Endothelial cell of umbilical vein (primary cell): ENCODE results near the gene TRMT11. TPM values are rescaled to one million over a fixed set of nuclear protein-coding genes. Genes with fewer than 3 reads are reported as not detected.
A peak's percentile ranks its signal among the peaks of the same experiment; 100 is the strongest.

ENCODE experiments used
- BruUV-seq: library from RNA; stranded (reverse); fragments of 400-500 nt; replicated peaks from 2 replicates; lab custom pipeline; 2021; lab: Mats Ljungman, UMichigan
- CTCF ChIA-PET: fragments of 300-600, 350-600 bp; sonication (Branson Sonifier 250); formaldehyde crosslinking; loops from one replicate; lab custom pipeline; 2021; ENCODE audit warnings: antibody characterized with exemption, inconsistent platforms; lab: Charles Lee
- POLR2A ChIA-PET: fragments of 300-600, 350-600 bp; sonication (Branson Sonifier 250); formaldehyde crosslinking; loops from one replicate; lab custom pipeline; 2021; ENCODE audit warnings: antibody characterized with exemption, inconsistent platforms; lab: Charles Lee
- DNase-seq: peaks from one replicate; pipeline ENCODE4 v3.0.0-alpha.2; 2011; ENCODE audit warnings: low read depth, low spot score
- FAIRE-seq: peaks from 2 replicates; lab custom pipeline; 2011; peaks lifted over from hg19 to GRCh38; lab: Jason Lieb, UNC
- H2AFZ ChIP-seq: 2 replicates; pipeline ENCODE4 v1.6.0; 2012; ENCODE audit warnings: low read depth, low read length, control low read depth, inconsistent platforms
- H3K27ac ChIP-seq: 2 replicates; pipeline ENCODE4 v1.5.1; 2011; ENCODE audit warnings: low read depth, mild to moderate bottlenecking, control low read depth, low read length, moderate library complexity; ENCODE audit not compliant: insufficient read depth
- H3K27me3 ChIP-seq, 2 experiments: 2 replicates each; pipeline versions ENCODE4 v1.6.0 to v1.6.1; 2011; ENCODE audit warnings: low read length in 2 of 2, mixed read lengths in 1 of 2; ENCODE audit not compliant: control insufficient read depth in 2 of 2, insufficient read depth in 2 of 2
- H3K36me3 ChIP-seq, 2 experiments: 2 replicates in 1 of 2; 3 replicates in 1 of 2; pipeline ENCODE4 v1.5.1; 2011; ENCODE audit warnings: low read length in 2 of 2, mild to moderate bottlenecking in 1 of 2, moderate library complexity in 1 of 2; ENCODE audit not compliant: control insufficient read depth in 2 of 2, insufficient read depth in 2 of 2; ENCODE audit errors: extremely low read depth in 1 of 2
- H3K4me1 ChIP-seq: 3 replicates; pipeline ENCODE4 v1.5.1; 2011; ENCODE audit warnings: mild to moderate bottlenecking, low read length; ENCODE audit not compliant: control insufficient read depth, insufficient read depth; ENCODE audit errors: extremely low read depth
- H3K4me2 ChIP-seq: 2 replicates; pipeline ENCODE4 v1.6.1; 2011; ENCODE audit warnings: low read length, control low read depth, mixed read lengths; ENCODE audit not compliant: insufficient read depth
- H3K4me3 ChIP-seq, 3 experiments: fragments of 200-600 bp in 1 of 3; sonication (generic), shearing (Covaris generic) in 1 of 3; replicated peaks in 1 of 3; 2 replicates each; pipeline ENCODE4 v1.5.1; 2011 to 2016; ENCODE audit warnings: control low read depth in 3 of 3, low read length in 3 of 3, mild to moderate bottlenecking in 2 of 3, inconsistent platforms in 1 of 3, low read depth in 1 of 3, moderate library complexity in 1 of 3; ENCODE audit not compliant: insufficient read depth in 1 of 3
- H3K79me2 ChIP-seq: 2 replicates; pipeline ENCODE4 v1.6.0; 2012; ENCODE audit warnings: low read length, inconsistent platforms; ENCODE audit not compliant: control insufficient read depth, insufficient read depth
- H3K9ac ChIP-seq: replicated peaks from 2 replicates; pipeline ENCODE3; 2011; ENCODE audit warnings: low read length, control low read depth; ENCODE audit not compliant: insufficient read depth; ENCODE audit errors: extremely low read depth
- H3K9me1 ChIP-seq: replicated peaks from 3 replicates; pipeline ENCODE4 v1.6.0; 2011; ENCODE audit warnings: mild to moderate bottlenecking, low read length; ENCODE audit not compliant: control insufficient read depth, insufficient read depth; ENCODE audit errors: extremely low read depth
- H3K9me3 ChIP-seq: replicated peaks from 2 replicates; pipeline ENCODE4 v1.5.1; 2012; ENCODE audit warnings: low read length, inconsistent platforms; ENCODE audit not compliant: control insufficient read depth, insufficient read depth
- H4K20me1 ChIP-seq: replicated peaks from 2 replicates; pipeline ENCODE3; 2011; ENCODE audit warnings: mild to moderate bottlenecking, low read length; ENCODE audit not compliant: control insufficient read depth, insufficient read depth; ENCODE audit errors: extremely low read depth
- CTCF ChIP-seq, 2 donors: IDR thresholded peaks; 1 replicate in 1 of 2; 2 replicates in 1 of 2; pipeline ENCODE4 v1.5.1; 2011; ENCODE audit warnings: low read length in 2 of 2, mild to moderate bottlenecking in 2 of 2, moderate library complexity in 2 of 2, control low read depth in 1 of 2, inconsistent platforms in 1 of 2, low read depth in 1 of 2; ENCODE audit not compliant: insufficient read depth in 1 of 2; ENCODE audit errors: extremely low read depth in 1 of 2
- EZH2 ChIP-seq: IDR thresholded peaks from 2 replicates; pipeline ENCODE4 v1.6.1; 2012; ENCODE audit warnings: borderline replicate concordance, low read depth, mild to moderate bottlenecking, moderate library complexity, low read length, inconsistent platforms; ENCODE audit not compliant: severe bottlenecking
- FOS ChIP-seq: IDR thresholded peaks from 2 replicates; pipeline ENCODE4 v1.6.1; 2011; ENCODE audit warnings: mild to moderate bottlenecking, low read length, moderate library complexity, borderline replicate concordance; ENCODE audit not compliant: insufficient read depth
- GATA2 ChIP-seq: IDR thresholded peaks from 2 replicates; pipeline ENCODE4 v1.7.0; 2011; ENCODE audit warnings: low read depth, mild to moderate bottlenecking, moderate library complexity, mixed read lengths, low read length; ENCODE audit not compliant: insufficient read length, insufficient read depth
- JUN ChIP-seq: IDR thresholded peaks from 2 replicates; pipeline ENCODE4 v1.6.1; 2011; ENCODE audit warnings: borderline replicate concordance, low read depth; ENCODE audit not compliant: insufficient read length, insufficient read depth
- MAX ChIP-seq: IDR thresholded peaks from 2 replicates; pipeline ENCODE4 v1.6.1; 2011; ENCODE audit not compliant: insufficient read depth, insufficient read length
- MYC ChIP-seq: IDR thresholded peaks from one replicate; pipeline ENCODE4 v1.6.1; 2011; ENCODE audit warnings: mild to moderate bottlenecking, low read depth, low read length
- POLR2A ChIP-seq: IDR thresholded peaks from 2 replicates; pipeline ENCODE4 v1.6.1; 2012; ENCODE audit warnings: low read depth, mild to moderate bottlenecking, control low read depth, low read length
- POLR2AphosphoS5 ChIP-seq: IDR thresholded peaks from 2 replicates; pipeline ENCODE4 v1.6.1; 2012; ENCODE audit warnings: low read depth, mild to moderate bottlenecking, control low read depth, low read length, moderate library complexity; ENCODE audit not compliant: insufficient read depth
- dilution Hi-C: fragments of 300-500 bp; cut with MboI; formaldehyde crosslinking; loops from one replicate; pipeline ENCODE4 v1.15.0; 2019; ENCODE audit warnings: low sequenced_read_pairs; ENCODE audit not compliant: extremely low pct_ligation_motif_present
- intact Hi-C: fragments of 100-400 bp; cut with micrococcal nuclease; formaldehyde crosslinking; loops from one replicate; pipeline ENCODE4 v1.10.0; 2022
- polyA plus RNA-seq, 4 experiments: library from polyadenylated mRNA; depleted of rRNA in 3 of 4; stranded (reverse) in 3 of 4; unstranded in 1 of 4; fragments of >200 nt; gene quantifications; 2 replicates each; pipeline versions ENCODE4 v1.2.1 to v1.2.3, GENCODE V29; 2011 to 2012; ENCODE audit warnings: missing spikeins in 1 of 4
- total RNA-seq: library from RNA; stranded (reverse); gene quantifications from 2 replicates; pipeline ENCODE4 v1.2.3, GENCODE V29; 2021

The TRMT11 gene
- total and polyA plus RNA-seq, 2 donors (not counting 3 experiments of a cell fraction or from before 2014, with no cell fraction given): 5.1 to 10.7 TPM

GRCh38 chr6:125947615-125948014, 38.7 kb upstream of the TRMT11 start:
- H3K4me3 ChIP-seq: no peak overlapping the region
- no TSS peak for BruUV-seq
- no peak overlapping the region for H3K4me2 ChIP-seq
- ChIA-PET CTCF (interaction anchor here (1.0 to 7.0 kb wide), 10 partner anchors 7 to 159 kb away, joined by 3 to 86 read pairs (median 4); partner anchors contain the start of gene HINT3), POLR2A (no interaction called here)
- FAIRE-seq (peak; percentile 48), DNase-seq (peak; percentile 47)
- H3K9me1 ChIP-seq: no peaks in the 10 kb centered on the region
- no peaks in the 10 kb centered on the region for H4K20me1 ChIP-seq
- H3K9me3 ChIP-seq: no peaks in the 10 kb centered on the region
- H3K79me2 ChIP-seq: no peaks in the 10 kb centered on the region
- intact Hi-C loops: no loop called here
- dilution Hi-C loops: no loop called here
- TF ChIP-seq EZH2: no peak
- TF ChIP-seq MAX: no peak
- no peak for TF ChIP-seq CTCF (IDR thresholded peaks at IDR 0.05; ENCODE audit: extremely low read depth in 1 of 2, insufficient read depth in 1 of 2, low read depth in 1 of 2, low read length in 2 of 2)
- TF ChIP-seq JUN: no peak
- no peak for TF ChIP-seq GATA2
- no peak for TF ChIP-seq MYC
- TF ChIP-seq POLR2A: no peak
- no peak for TF ChIP-seq FOS
- no peak for TF ChIP-seq POLR2AphosphoS5
- H3K4me1 ChIP-seq: peaks cover 40% of the 10 kb centered on the region
- no peaks in the 10 kb centered on the region for H3K27me3 ChIP-seq
- H3K27ac ChIP-seq: no peak overlapping the region
- H3K36me3 ChIP-seq: no peaks in the 10 kb centered on the region
- no peak overlapping the region for H3K9ac ChIP-seq
- H2AFZ ChIP-seq: no peak overlapping the region
